Upper lobe of left lung (tissue), 4 donors: Measurements from ENCODE around the gene STYXL1.
"Not testable (repeated sequence)": the region's sequence is repeated elsewhere in the genome, so short reads cannot be mapped to it uniquely, and the experiment has no call there.

Experiments used
- CTCF ChIP-seq, 6 experiments: fragments of 450-650 bp in 4 of 6; fragments of 200-600 bp in 2 of 6; sonication (generic) in 2 of 6; IDR thresholded peaks; one replicate each; pipeline ENCODE4 v1.5.1; 2016 to 2019; ENCODE audit warnings: antibody characterized with exemption in 6 of 6
- EP300 ChIP-seq, 4 donors: sonication (generic); formaldehyde crosslinking; IDR thresholded peaks; one replicate each; pipeline ENCODE4 v1.5.1; 2017; ENCODE audit warnings: antibody characterized with exemption in 4 of 4, control low read depth in 2 of 4
- POLR2AphosphoS5 ChIP-seq, 2 donors: sonication (generic); formaldehyde crosslinking; IDR thresholded peaks; one replicate each; pipeline ENCODE4 v1.5.1; 2017; ENCODE audit warnings: antibody characterized with exemption in 2 of 2

GRCh38 chr7:76018520-76018919 is 29.3 kb downstream of the STYXL1 start:
- TF ChIP-seq POLR2AphosphoS5, CTCF, EP300 (IDR thresholded peaks at IDR 0.05): not testable (repeated sequence)
